ENCODE results near the gene CREB3L2.

The CREB3L2 gene

DNA sequence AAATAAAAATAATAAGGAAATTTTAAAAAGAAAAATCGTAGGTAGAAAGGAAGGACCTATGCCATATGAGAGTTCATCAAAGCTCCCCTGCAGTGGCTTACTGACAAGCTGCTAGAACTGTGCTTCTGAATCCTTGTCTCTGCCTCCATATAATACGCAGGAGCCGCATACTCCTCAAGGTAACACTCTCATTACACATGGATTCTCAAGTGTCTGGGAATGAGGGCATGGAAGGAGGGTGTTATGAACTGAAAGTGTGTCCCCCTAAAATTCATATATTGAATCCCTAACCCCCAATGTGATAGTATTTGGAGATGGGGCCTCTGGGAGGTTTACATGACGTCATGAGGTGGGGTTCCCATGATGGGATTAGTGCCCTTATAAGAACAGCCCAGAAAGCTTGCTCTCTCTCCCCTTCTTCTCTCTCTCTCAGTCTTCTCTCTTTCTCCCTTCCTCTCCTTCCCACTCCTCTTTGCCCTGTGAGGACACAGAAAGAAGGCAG is 35.2 kb downstream of the CREB3L2 start:
- DNase-seq, result no peak

DNA sequence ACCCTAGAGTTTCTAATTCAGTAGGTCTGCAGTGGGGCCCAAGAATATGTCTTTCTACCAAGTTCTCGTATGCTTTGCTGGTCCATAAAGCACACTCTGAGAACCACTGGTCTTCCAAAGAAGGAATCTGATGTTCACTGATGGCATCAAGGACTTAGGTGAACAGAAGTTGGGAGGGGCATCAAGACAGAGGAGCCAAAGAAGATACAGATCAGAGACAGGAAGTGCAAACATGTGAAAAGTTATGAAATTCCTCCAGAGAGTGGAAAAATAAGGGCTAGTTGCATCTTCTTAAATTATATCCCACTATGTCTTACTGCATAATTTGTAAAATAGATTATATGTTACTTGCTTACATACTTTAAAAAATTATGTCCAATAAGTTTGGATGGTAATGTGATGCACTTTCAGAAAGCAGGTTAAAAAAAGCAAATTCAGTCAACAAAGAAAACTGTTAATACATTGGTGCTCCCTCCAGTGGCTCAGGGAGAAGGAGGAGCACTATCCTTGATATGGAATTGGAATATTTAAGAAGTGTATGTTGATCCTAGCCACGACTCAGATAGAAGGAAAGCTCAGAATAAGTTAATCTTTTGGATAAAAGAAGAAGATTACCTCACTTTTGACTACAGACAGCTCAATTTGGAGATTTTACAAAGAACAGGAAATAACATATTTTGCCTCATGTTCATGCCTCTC is 35.8 kb downstream of the CREB3L2 start:
- no peak for DNase-seq

DNA sequence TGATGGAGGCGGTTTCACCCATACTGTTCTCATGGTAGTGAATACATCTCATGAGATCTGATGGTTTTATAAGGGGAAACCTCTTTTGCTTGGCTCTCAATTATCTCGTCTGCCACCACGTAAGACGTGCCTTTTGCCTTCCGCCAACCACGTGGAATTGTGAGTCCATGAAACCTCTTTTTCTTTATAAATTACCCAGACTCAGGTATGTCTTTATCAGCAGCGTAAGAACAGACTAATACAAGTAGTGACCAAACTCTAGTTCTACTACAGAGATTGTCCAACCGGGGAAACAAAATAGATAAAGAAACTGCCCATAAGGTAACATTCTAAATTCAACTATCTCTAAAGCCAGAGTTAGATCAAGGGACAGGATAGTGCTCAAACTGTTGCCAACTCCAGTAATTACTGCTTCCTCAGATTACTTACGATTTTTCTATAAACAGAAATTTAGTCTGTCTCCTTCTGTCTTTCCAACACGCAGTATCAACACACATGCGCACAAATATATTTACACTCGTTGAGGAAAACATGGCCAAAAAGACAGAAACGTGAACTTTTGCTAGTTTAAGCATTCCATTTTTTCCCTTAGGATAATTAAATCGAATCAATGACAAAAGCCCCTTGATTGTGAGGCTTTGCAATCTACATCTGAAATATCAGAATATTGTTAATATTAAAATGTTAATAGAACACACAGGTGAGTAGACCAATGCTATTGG is 36.9 kb downstream of the CREB3L2 start:
- no peak for DNase-seq

GRCh38 chr7:137962875-137963507 is 38.9 kb downstream of the CREB3L2 start:
- no peak for DNase-seq

GRCh38 chr7:137962491-137962874 is 39.4 kb downstream of the CREB3L2 start:
- DNase-seq, result no peak

DNA sequence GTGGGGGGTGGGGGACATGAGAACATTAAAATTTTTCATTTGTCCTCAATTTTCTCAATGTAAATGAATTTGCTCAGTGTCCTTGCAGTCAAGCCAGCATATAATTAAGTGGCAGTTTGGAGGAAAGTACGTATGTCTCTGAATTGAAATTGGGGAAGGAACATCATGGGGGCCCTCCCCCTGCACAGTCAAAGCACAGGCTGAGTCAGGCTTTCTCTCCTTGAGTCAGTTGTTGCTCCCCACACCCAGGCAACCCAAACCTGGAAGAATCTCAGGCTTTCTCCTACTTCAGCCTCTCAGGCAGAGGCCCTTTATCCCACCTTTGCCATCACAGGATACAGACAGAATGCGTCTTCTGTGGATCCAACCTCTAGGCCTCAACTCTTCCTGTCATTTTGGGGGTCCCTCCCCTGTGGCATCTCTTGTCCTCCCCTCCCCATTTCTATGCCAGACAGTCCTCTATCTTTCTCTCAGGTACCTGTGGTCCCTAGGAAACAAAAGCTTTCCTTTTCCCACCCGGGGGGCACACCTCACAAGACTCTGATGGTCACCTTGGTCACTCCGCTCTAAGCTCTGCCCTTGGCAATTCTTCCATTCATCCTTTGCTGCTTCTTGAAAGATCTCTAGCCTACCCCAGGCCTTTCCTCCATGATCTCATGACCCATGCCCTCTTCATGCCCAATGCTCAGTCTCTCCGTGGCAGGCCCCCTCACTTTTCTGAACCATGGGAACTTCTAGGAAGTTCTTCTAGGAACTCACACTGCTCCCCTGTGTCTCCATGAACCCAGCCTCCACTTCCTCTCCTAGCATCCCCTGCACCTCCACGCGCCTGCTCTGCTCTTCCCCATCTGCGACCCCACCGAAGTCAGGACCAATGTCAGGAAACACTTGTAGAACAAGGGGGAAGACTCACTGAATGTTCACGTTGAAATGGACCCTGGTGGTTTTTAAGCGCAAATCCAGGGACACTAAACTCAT is 40.4 kb downstream of the CREB3L2 start:
- DNase-seq, result no peak

DNA sequence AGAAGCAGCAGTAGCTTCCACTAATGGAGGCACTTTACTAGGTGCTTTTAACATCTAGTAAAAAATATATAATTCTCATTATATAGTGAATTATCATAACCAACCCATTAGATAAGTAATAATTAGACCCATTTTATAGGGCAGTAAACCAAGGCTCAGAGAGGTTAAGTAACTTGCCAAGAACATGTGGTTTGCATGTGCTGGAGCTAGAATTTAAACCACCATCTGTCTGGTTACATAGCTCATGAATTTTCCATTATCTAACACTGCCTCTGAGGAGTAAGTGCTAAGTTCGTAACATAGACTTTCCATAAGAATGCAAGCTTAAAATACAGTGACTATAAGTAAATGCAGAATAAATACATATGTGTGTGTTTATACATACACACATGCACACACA is 41.9 kb downstream of the CREB3L2 start:
- no peak for DNase-seq

- DNase-seq, result no peak
These were observed 43.1 kb downstream of the CREB3L2 start for GRCh38 chr7:137958470-137959431.

GRCh38 chr7:137957887-137958286 is 44.0 kb downstream of the CREB3L2 start:
- no peak for DNase-seq

DNA sequence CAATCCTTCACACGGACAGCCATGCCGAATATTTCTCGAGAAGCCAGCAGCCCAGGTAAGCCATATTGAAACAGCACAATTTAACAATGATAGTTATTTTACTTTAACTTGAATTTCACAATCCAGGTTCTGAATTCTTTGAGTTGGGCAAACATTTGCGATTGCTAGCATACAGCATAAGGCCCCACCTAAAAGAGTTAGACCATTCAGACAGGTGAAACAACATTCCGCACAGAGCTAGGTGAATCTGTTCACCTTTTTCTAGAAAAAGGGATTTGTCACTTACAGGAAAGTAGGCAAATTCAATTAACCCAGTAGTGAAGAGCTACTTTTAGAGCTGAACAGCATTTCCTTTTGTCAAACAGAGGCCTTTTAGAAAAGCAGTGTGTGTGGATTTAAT is 45.3 kb downstream of the CREB3L2 start:
- no peak for DNase-seq

DNA sequence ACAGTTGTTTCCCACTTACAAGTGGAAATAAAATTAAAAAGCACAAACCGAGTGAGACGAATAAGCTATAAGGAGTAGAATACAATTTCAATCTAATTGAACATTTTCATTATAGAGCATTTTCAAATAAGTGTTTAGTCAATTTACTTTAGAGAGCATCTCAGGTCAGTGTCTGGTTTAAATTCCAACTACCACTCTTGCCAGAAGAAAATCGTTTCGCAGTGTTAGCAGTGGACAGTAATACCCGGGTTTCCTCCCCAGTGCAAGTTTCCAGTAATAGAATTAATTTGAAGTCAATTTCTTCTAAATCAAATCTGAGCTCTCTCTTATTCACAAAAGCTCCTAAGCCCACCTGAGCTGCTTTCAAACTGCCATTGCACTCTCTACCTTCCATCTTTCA is 45.7 kb downstream of the CREB3L2 start:
- DNase-seq, result no peak

GRCh38 chr7:137954614-137955013 is 47.3 kb downstream of the CREB3L2 start:
- DNase-seq, result no peak

GRCh38 chr7:137953665-137954470 is 48.0 kb downstream of the CREB3L2 start:
- no peak for DNase-seq

- DNase-seq, result no peak
These were observed 48.7 kb downstream of the CREB3L2 start for GRCh38 chr7:137953043-137953664.

DNA sequence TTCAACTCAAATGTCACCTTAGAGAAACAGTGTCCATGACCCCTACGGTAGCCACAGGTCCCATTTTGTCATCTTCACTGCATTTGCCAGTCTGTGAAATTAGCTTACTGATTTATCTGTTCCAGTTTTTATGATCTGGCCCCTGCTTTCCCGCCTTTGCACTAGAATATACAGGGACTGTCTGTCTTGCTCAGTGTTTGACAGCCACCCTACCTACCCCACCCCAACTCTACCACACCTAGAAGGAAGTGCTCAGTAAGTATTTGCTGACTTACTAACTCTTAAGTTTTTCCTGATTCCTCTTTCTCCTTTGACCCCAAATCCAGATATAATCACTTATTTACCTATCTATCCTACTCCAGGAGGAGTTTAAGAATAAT is 49.5 kb downstream of the CREB3L2 start:
- no peak for DNase-seq

DNA sequence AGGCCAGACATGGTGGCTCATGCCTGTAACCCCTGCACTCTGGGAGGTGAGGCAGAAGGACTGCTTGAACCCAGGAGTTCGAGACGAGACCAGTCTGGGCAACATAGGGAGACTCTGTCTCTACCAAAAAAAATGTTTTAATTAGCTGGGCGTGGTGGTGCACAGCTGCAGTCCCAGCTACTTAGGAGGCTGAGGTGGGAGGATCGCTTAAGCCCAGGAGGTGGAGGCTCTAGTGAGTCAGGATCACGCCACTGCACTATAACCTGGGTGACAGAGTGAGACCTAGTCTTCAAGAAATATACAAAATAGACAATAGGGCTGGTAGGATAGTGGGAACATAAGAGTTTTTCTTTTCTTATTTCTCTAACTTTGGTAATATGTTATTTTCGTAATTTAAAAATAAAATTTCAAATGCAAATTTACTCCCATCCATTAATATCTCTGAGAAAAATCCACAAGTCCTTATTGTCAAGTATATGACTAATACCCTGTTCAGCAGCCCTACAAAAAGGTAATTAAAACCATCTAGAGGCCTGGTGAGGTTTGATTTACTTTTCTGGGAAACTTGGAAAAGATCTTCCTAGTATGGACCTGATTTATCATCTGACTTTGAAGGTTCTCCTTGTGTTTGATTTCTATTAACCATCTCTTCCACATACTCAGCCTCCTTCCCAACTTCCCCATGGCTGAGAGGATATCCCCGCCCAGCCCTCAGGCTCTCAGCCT is 50.0 kb downstream of the CREB3L2 start:
- DNase-seq, result no peak

DNA sequence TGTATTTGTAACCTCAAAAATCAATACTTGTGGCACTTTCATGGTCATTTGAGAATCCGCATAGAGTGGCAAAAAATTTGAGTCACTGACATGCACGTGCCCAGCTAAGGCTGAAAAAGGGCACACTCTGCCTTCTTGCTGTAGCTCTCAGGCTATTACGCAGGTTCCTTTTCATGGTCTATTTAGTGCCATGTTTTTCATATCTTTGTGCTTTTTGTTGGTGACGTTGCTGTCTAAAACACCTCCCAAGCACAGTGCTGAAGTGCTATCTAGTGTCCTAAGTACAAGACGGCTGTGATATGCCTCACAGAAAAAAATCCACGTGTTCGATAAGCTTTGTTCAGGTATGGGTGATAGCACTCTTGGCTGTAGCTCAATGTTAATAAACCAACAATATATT is 50.9 kb downstream of the CREB3L2 start:
- no peak for DNase-seq

- no peak for DNase-seq
These were observed 51.6 kb downstream of the CREB3L2 start for GRCh38 chr7:137950263-137950621.

DNA sequence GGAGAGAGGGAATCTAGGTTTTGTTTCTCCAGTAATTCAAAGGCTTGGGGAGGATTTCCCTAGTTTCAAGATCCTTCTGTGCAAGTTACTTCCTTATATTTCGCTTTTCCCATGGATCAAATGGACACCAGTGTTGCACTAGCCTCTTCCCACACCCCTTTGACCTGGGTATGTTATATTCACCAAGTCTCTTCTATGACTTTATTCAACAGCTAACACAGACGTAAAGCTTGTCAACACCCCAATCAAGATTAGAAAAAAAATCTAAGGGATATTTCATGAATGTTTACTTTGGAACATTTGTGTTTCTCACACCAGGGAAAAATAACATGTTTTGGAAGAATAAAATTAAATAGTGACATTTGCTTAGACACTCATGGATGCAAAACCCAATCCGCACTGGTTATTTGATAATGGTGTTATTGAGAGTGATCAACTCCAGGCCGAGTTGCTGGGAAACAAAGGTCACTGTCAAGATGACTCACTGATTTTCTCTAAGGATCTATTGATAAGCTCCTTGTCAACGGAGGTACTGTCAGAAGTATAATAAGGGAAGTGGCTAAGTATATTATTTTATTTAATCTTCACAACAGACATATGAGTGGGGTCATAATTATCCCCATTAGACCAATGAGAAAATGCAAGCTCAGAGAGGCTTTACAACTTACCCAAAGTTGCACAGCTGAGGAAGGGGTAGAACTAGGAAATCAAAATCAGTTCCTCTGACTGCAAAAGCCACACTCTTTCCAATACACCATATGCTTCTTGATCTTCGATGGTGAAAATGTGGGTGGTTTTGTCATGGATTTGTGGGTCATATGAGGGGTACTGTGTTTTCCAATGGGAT is 52.2 kb downstream of the CREB3L2 start:
- DNase-seq, result no peak
